ENCODE data around the gene OCA2. TPM values are rescaled to one million over a fixed set of nuclear protein-coding genes. Genes with fewer than 3 reads are reported as not detected.

Gene OCA2
- total and polyA plus RNA-seq, 2 of the 8 experiments (the other 6 are each of a cell fraction or from before 2014, with no cell fraction given) = 0.20 TPM

- H3K9me3 ChIP-seq (ENCODE audit: insufficient read depth in 2 of 2, low read depth in 1 of 2, low read length in 1 of 2) = no peaks in the 10 kb centered on the region
- H3K9ac ChIP-seq (replicated peaks in 1 of 4; ENCODE audit: extremely low read depth in 1 of 4, low read depth in 3 of 4, low read length in 3 of 4) = no peak overlapping the region
- no peaks in the 10 kb centered on the region for H3K79me2 ChIP-seq (ENCODE audit: control insufficient read depth in 1 of 2, insufficient read depth in 2 of 2, low read length in 2 of 2)
- ChIA-PET POLR2A (ENCODE audit: partially characterized antibody) (no interaction called here), CTCF (ENCODE audit: partially characterized antibody) (no interaction called here)
- no peak for TF ChIP-seq RFX5 (IDR thresholded peaks at IDR 0.05; ENCODE audit: borderline replicate concordance, low read depth, low read length)
- TF ChIP-seq ZNF274 (IDR thresholded peaks at IDR 0.05; ENCODE audit: borderline replicate concordance, extremely low read depth, low read length) = no peak
- no peak for TF ChIP-seq TAF1 (IDR thresholded peaks at IDR 0.05; ENCODE audit: low read depth, low read length)
- no peak for TF ChIP-seq CTBP2 (IDR thresholded peaks at IDR 0.05; ENCODE audit: borderline replicate concordance, insufficient read depth, insufficient read length, low read length)
- no peak for TF ChIP-seq BRCA1 (IDR thresholded peaks at IDR 0.05; ENCODE audit: low read depth, low read length)
- no peak for TF ChIP-seq EP300 (IDR thresholded peaks at IDR 0.05; ENCODE audit: borderline replicate concordance in 1 of 2, low read depth in 2 of 2, low read length in 2 of 2)
- TF ChIP-seq POLR2A (IDR thresholded peaks at IDR 0.05; ENCODE audit: control extremely low read depth in 1 of 2, low read depth in 2 of 2, low read length in 2 of 2) = no peak
- TF ChIP-seq TCF12 (IDR thresholded peaks at IDR 0.05; ENCODE audit: low read depth, low read length) = no peak
- TF ChIP-seq SP2 (IDR thresholded peaks at IDR 0.05; ENCODE audit: low read length) = no peak
- TF ChIP-seq RAD21 (IDR thresholded peaks at IDR 0.05 in 1 of 2, conservative IDR thresholded peaks at IDR 0.05 in 1 of 2; ENCODE audit: low read depth in 2 of 2, low read length in 2 of 2) = no peak
- TF ChIP-seq RXRA (IDR thresholded peaks at IDR 0.05; ENCODE audit: insufficient read depth, low read depth, low read length) = no peak
- no peak for TF ChIP-seq CREB1 (IDR thresholded peaks at IDR 0.05)
- TF ChIP-seq CBX5 (IDR thresholded peaks at IDR 0.05; ENCODE audit: low read depth, low read length) = no peak
- no peak for FAIRE-seq
- H3K27me3 ChIP-seq (replicated peaks in 1 of 4; ENCODE audit: control insufficient read depth in 3 of 4, extremely low read depth in 1 of 4, insufficient read depth in 3 of 4, low read length in 3 of 4) = no peaks in the 10 kb centered on the region; a peak in 1 of 7 replicates
- no peak overlapping the region for H2BK12ac ChIP-seq (ENCODE audit: low read depth, low read length)
- no peak overlapping the region for H3K56ac ChIP-seq (replicated peaks; ENCODE audit: insufficient read length, low read depth, low read length)
- H3K27ac ChIP-seq (ENCODE audit: low read depth, low read length) = no peak overlapping the region
- no peak overlapping the region for H4K5ac ChIP-seq (ENCODE audit: insufficient read length, low read depth, low read length)
- H2BK120ac ChIP-seq (replicated peaks; ENCODE audit: low read depth, low read length) = no peak overlapping the region
- no peaks in the 10 kb centered on the region for H3K36me3 ChIP-seq (ENCODE audit: control insufficient read depth in 2 of 4, insufficient read depth in 4 of 4, low read length in 3 of 4)
- H4K8ac ChIP-seq (ENCODE audit: extremely low read depth, insufficient read depth, low read length) = no peak overlapping the region
- no peak overlapping the region for H2BK20ac ChIP-seq (ENCODE audit: low read length)
- H4K20me1 ChIP-seq (replicated peaks in 1 of 2; ENCODE audit: control insufficient read depth in 1 of 2, insufficient read depth in 2 of 2, low read length in 2 of 2) = no peaks in the 10 kb centered on the region
- no peak overlapping the region for H3K4me2 ChIP-seq (ENCODE audit: insufficient read depth in 1 of 2, low read depth in 2 of 2, low read length in 2 of 2)
- H3K4ac ChIP-seq (replicated peaks; ENCODE audit: insufficient read length, low read depth, low read length) = no peak overlapping the region
- H3K4me1 ChIP-seq (replicated peaks in 1 of 4; ENCODE audit: control insufficient read depth in 3 of 4, insufficient read depth in 4 of 4, low read length in 3 of 4) = no peaks in the 10 kb centered on the region
- DNase-seq (ENCODE audit: low read depth in 1 of 2, low spot score in 2 of 2) = no peak
- no peak overlapping the region for H2AFZ ChIP-seq (ENCODE audit: low read length)
- no peaks in the 10 kb centered on the region for H3K23me2 ChIP-seq (ENCODE audit: low read depth, low read length)
- 83% methylated on average over 1 of the region's 1 CpG; no CpG with 5 or more reads in 1 of the 2 experiments for WGBS, 2 experiments (ENCODE audit: extremely low coverage in 1 of 2, insufficient coverage in 1 of 2, insufficient read length in 1 of 2, insufficient replicate concordance in 2 of 2, low coverage in 1 of 2, low lambda C conversion rate in 2 of 2, missing lambda C conversion rate in 1 of 2)
- no peak overlapping the region for H3K23ac ChIP-seq (ENCODE audit: insufficient read length)
- H3K18ac ChIP-seq (ENCODE audit: extremely low read depth, low read length) = no peak overlapping the region
- H2AK5ac ChIP-seq (ENCODE audit: low read depth, low read length) = no peak overlapping the region
- no peak overlapping the region for H3K4me3 ChIP-seq (ENCODE audit: extremely low read depth in 1 of 4, insufficient read depth in 2 of 4, low read depth in 3 of 4, low read length in 4 of 4)
- H2BK15ac ChIP-seq (ENCODE audit: low read length) = no peak overlapping the region
- no peak overlapping the region for H3K14ac ChIP-seq (ENCODE audit: insufficient read length)
- H4K91ac ChIP-seq (replicated peaks; ENCODE audit: insufficient read length, low read length) = no peak overlapping the region
- no peaks in the 10 kb centered on the region for H3K79me1 ChIP-seq (ENCODE audit: low read depth, low read length)
- H2BK5ac ChIP-seq (ENCODE audit: low read depth, low read length) = no peak overlapping the region
Measured at GRCh38 chr15:27787931-27788330, 311.2 kb downstream of the OCA2 start.

All from H1 (cell line).